ENCODE data around the gene PHF14.

Gene PHF14

DNA sequence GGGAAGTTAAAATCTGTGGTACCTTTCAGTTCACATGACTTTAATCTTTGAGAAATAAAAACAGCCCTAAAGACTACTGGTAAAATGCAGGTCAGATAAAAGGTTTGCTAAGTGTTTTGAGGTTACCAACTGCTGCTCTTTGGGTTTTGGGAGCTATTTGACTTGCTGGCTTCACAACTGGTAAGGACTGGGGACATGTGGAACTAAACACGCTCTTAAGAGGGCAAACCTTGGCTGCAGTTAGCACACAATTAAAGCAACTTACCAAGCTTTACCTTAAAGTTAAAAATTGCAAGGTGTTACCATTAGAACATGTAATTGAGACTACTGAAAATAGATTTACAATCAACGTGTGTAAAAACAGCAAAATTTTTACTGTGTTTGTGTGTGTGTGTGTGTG lies 220.2 kb downstream of the PHF14 start:
- no peak for TF ChIP-seq PATZ1 (CRISPR knock-in tag; IDR thresholded peaks at IDR 0.05; ENCODE audit: borderline replicate concordance)
- TF ChIP-seq ESRRG (CRISPR knock-in tag; IDR thresholded peaks at IDR 0.05) = no peak
- TF ChIP-seq CSDC2 (CRISPR knock-in tag; IDR thresholded peaks at IDR 0.05) = no peak
- TF ChIP-seq, protein P1, sequence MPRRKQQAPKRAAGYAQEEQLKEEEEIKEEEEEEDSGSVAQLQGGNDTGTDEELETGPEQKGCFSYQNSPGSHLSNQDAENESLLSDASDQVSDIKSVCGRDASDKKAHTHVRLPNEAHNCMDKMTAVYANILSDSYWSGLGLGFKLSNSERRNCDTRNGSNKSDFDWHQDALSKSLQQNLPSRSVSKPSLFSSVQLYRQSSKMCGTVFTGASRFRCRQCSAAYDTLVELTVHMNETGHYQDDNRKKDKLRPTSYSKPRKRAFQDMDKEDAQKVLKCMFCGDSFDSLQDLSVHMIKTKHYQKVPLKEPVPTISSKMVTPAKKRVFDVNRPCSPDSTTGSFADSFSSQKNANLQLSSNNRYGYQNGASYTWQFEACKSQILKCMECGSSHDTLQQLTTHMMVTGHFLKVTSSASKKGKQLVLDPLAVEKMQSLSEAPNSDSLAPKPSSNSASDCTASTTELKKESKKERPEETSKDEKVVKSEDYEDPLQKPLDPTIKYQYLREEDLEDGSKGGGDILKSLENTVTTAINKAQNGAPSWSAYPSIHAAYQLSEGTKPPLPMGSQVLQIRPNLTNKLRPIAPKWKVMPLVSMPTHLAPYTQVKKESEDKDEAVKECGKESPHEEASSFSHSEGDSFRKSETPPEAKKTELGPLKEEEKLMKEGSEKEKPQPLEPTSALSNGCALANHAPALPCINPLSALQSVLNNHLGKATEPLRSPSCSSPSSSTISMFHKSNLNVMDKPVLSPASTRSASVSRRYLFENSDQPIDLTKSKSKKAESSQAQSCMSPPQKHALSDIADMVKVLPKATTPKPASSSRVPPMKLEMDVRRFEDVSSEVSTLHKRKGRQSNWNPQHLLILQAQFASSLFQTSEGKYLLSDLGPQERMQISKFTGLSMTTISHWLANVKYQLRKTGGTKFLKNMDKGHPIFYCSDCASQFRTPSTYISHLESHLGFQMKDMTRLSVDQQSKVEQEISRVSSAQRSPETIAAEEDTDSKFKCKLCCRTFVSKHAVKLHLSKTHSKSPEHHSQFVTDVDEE (CRISPR knock-in tag; IDR thresholded peaks at IDR 0.05) = no peak
- no peak for TF ChIP-seq SNAI2 (CRISPR knock-in tag; IDR thresholded peaks at IDR 0.05)
- TF ChIP-seq, protein P2, sequence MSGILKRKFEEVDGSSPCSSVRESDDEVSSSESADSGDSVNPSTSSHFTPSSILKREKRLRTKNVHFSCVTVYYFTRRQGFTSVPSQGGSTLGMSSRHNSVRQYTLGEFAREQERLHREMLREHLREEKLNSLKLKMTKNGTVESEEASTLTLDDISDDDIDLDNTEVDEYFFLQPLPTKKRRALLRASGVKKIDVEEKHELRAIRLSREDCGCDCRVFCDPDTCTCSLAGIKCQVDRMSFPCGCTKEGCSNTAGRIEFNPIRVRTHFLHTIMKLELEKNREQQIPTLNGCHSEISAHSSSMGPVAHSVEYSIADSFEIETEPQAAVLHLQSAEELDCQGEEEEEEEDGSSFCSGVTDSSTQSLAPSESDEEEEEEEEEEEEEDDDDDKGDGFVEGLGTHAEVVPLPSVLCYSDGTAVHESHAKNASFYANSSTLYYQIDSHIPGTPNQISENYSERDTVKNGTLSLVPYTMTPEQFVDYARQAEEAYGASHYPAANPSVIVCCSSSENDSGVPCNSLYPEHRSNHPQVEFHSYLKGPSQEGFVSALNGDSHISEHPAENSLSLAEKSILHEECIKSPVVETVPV (CRISPR knock-in tag; IDR thresholded peaks at IDR 0.05) = no peak
- TF ChIP-seq ZFP3 (CRISPR knock-in tag; IDR thresholded peaks at IDR 0.05) = no peak
- no peak for ATAC-seq

- no peak for ATAC-seq
- TF ChIP-seq PPARA (CRISPR knock-in tag; IDR thresholded peaks at IDR 0.05; ENCODE audit: borderline replicate concordance) (no peak), RARB (CRISPR knock-in tag; IDR thresholded peaks at IDR 0.05) (no peak), CSDC2 (CRISPR knock-in tag; IDR thresholded peaks at IDR 0.05) (no peak), ZNF70 (CRISPR knock-in tag; IDR thresholded peaks at IDR 0.05) (no peak)
- TF ChIP-seq, protein P1 (CRISPR knock-in tag; IDR thresholded peaks at IDR 0.05) = no peak
Observed at GRCh38 chr7:11194492-11194891, 220.8 kb downstream of the PHF14 start.

DNA sequence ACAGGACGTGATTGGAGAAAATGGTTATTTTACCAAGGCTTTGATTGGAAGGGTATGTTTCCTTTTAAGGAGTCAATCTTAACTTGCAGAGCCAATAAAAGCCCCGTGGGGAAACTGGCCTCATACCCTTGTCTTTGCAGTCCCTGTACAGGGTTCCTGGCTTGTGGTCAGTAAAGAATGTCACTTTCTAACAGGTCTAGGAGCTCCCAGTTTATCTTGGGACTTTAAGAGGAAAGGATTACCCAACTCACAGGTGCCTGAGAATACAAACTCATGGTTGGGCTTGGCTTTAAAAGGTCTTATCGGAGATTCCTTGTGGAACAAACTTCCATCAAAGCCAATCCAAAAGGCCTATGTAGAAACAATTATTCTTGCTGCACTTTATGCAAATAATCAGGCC lies 221.8 kb downstream of the PHF14 start:
- ATAC-seq = no peak

DNA sequence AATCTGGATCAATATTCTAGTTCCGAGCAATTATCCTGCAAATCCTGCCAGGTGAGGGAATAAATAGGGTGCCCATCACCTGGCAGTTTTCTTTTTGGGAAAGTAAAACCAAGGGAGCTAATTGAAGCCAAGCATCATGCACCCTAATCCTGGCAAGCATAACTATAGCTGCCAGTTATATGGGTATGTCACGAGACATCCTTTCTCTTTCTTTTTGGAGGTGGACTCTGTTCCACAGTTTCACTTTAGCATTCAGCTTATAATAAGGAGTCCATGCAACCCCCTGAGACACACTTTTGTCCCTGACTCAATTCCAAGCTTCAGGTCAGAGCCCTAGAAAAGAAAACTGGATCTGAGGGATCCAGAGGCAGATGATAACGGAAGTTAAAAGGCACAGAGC lies 222.5 kb downstream of the PHF14 start:
- no peak for ATAC-seq

More for the DNA sequence above, 221.8 kb downstream of the PHF14 start:
- TF ChIP-seq TCF4 (CRISPR knock-in tag; IDR thresholded peaks at IDR 0.05; ENCODE audit: borderline replicate concordance) = no peak
- TF ChIP-seq CSDC2 (CRISPR knock-in tag; IDR thresholded peaks at IDR 0.05) = no peak
- no peak for TF ChIP-seq PPARA (CRISPR knock-in tag; IDR thresholded peaks at IDR 0.05; ENCODE audit: borderline replicate concordance)
- no peak for TF ChIP-seq CREB5 (CRISPR knock-in tag; IDR thresholded peaks at IDR 0.05; ENCODE audit: low read depth)

GRCh38 chr7:11203224-11203623 lies 229.6 kb downstream of the PHF14 start:
- TF ChIP-seq ZFP3 (CRISPR knock-in tag; IDR thresholded peaks at IDR 0.05) = no peak
- TF ChIP-seq ZFP30 (CRISPR knock-in tag; IDR thresholded peaks at IDR 0.05) = no peak
- TF ChIP-seq ISL1 (CRISPR knock-in tag; IDR thresholded peaks at IDR 0.05) = no peak
- TF ChIP-seq, protein P2 (CRISPR knock-in tag; IDR thresholded peaks at IDR 0.05) = no peak
- no peak for TF ChIP-seq ZNF8 (CRISPR knock-in tag; IDR thresholded peaks at IDR 0.05)
- no peak for TF ChIP-seq ESRRG (CRISPR knock-in tag; IDR thresholded peaks at IDR 0.05)
- TF ChIP-seq ZC3H10 (CRISPR knock-in tag; IDR thresholded peaks at IDR 0.05) = no peak
- TF ChIP-seq TCF4 (CRISPR knock-in tag; IDR thresholded peaks at IDR 0.05; ENCODE audit: borderline replicate concordance) = no peak
- TF ChIP-seq ZNF70 (CRISPR knock-in tag; IDR thresholded peaks at IDR 0.05) = no peak
- no peak for ATAC-seq

More for the DNA sequence above, 222.5 kb downstream of the PHF14 start:
- no peak for TF ChIP-seq ZFP3 (CRISPR knock-in tag; IDR thresholded peaks at IDR 0.05)
- no peak for TF ChIP-seq OSR1 (CRISPR knock-in tag; IDR thresholded peaks at IDR 0.05)
